Right atrium auricular region (tissue), 2 donors: Measurements from ENCODE around the gene NEUROD1. TPM values are rescaled to one million over a fixed set of nuclear protein-coding genes. Genes with fewer than 3 reads are reported as not detected.

ENCODE experiments used
- DNase-seq: peaks from one replicate; pipeline ENCODE4 v3.0.0-alpha.2; 2019; ENCODE audit warnings: low spot score
- H3K27ac ChIP-seq, 2 donors: fragments of 200-600 bp; sonication (generic); 1 replicate in 1 of 2; 2 replicates in 1 of 2; pipeline ENCODE4 v1.5.1; 2016 to 2019
- H3K27me3 ChIP-seq, 2 donors: fragments of 200-600 bp; sonication (generic); one replicate each; pipeline versions ENCODE4 v1.5.1 to v1.6.0; 2017 to 2019
- H3K36me3 ChIP-seq: fragments of 200-600 bp; sonication (generic); one replicate; pipeline ENCODE4 v1.5.1; 2016
- H3K4me1 ChIP-seq, 2 donors: fragments of 200-600 bp; sonication (generic); one replicate each; pipeline versions ENCODE4 v1.5.1 to v1.6.0; 2017 to 2019
- H3K4me3 ChIP-seq, 2 donors: fragments of 200-600 bp; sonication (generic); 1 replicate in 1 of 2; 2 replicates in 1 of 2; pipeline ENCODE4 v1.5.1; 2017 to 2019; ENCODE audit warnings: mild to moderate bottlenecking in 1 of 2, moderate library complexity in 1 of 2
- H3K9me3 ChIP-seq, 2 donors: fragments of 200-600 bp; sonication (generic); one replicate each; pipeline ENCODE4 v1.5.1; 2019
- CTCF ChIP-seq, 2 donors: fragments of 200-600 bp; sonication (generic); IDR thresholded peaks; one replicate each; pipeline ENCODE4 v1.5.1; 2019; ENCODE audit warnings: antibody characterized with exemption in 2 of 2
- total RNA-seq, 2 donors: library from RNA; depleted of rRNA; stranded (reverse); fragments of >200 nt; gene quantifications; one replicate each; pipeline ENCODE4 v1.1.0, GENCODE V29; 2016

Gene NEUROD1
- total RNA-seq, 2 donors from 2014 or later = not detected

GRCh38 chr2:181698223-181698622 lies 17.9 kb upstream of the NEUROD1 start:
- TF ChIP-seq CTCF (IDR thresholded peaks at IDR 0.05) = no peak
- Histone ChIP-seq H3K4me1 (no peaks in the 10 kb centered on the region), H3K27ac (no peak overlapping the region), H3K36me3 (no peaks in the 10 kb centered on the region), H3K9me3 (peaks cover 0 to 4% of the 10 kb centered on the region in 2 donors), H3K27me3 (no peaks in the 10 kb centered on the region), H3K4me3 (no peak overlapping the region)
- no peak for DNase-seq

DNA sequence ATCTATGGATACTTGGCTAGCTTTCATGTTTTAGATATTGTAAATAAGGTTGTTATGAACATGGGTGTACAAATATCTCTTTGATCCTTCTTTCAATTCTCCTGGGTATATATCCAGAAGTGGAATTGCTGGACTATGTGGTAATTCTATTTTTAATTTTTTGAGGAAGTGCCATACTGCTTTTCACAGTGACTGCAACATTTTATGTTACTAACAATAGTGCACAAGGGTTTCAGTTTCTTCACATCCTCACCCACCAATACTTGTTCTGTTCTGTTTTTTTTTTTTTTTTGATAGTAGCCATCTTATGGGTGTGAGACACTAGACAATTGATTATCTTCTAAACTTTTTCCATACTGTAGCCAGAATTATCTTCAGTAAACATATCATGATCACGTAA lies 17.3 kb upstream of the NEUROD1 start:
- no peaks in the 10 kb centered on the region for H3K27me3 ChIP-seq
- TF ChIP-seq CTCF (IDR thresholded peaks at IDR 0.05) = no peak
- H3K4me1 ChIP-seq = no peaks in the 10 kb centered on the region
- H3K9me3 ChIP-seq = peaks cover 0 to 3% of the 10 kb centered on the region in 2 donors
- no peak overlapping the region for H3K27ac ChIP-seq
- no peaks in the 10 kb centered on the region for H3K36me3 ChIP-seq
- no peak for DNase-seq
- H3K4me3 ChIP-seq = no peak overlapping the region

DNA sequence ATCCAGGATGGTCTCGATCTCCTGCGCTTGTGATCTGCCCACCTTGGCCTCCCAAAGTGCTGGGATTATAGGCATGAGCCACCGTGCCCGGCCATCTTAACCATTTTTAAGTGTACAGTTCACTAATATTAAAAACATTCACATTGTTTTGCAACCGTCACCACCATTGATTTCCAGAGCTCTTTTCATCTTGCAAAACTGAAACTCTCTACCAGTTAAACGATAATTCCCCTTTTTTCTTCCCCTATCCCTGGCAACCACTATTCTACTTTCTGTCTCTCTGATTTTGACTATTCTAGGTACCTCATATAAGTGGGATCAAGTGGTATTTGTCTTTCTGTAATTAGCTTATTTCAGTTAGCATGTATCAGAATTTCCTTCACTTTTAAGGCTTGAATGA lies 16.8 kb upstream of the NEUROD1 start:
- H3K27ac ChIP-seq = no peak overlapping the region
- H3K4me1 ChIP-seq = no peaks in the 10 kb centered on the region
- no peaks in the 10 kb centered on the region for H3K36me3 ChIP-seq
- H3K9me3 ChIP-seq = no peaks in the 10 kb centered on the region
- no peak for DNase-seq
- no peaks in the 10 kb centered on the region for H3K27me3 ChIP-seq
- H3K4me3 ChIP-seq = no peak overlapping the region
- TF ChIP-seq CTCF (IDR thresholded peaks at IDR 0.05) = no peak

DNA sequence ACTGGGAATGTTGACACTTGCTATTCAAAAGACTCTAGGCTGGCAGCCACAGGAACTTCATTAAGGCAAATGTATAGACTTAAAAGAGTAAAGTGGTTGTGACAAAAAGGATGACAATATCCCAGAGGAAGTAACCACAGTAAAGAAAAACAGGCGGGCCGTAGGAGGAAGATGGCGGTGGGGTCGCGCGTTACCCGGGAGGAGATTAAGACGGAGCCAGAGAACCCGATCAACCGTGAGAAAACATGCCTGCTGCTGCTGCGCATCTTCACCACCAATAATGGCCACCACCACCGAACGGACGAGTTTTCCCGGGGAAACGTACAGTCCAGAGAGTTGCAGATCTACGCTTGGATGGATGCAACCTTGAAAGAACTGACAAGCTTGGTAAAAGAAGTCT lies 14.0 kb upstream of the NEUROD1 start:
- no peak for DNase-seq
- Histone ChIP-seq H3K4me1 (no peaks in the 10 kb centered on the region), H3K4me3 (no peak overlapping the region), H3K36me3 (no peaks in the 10 kb centered on the region), H3K27me3 (no peaks in the 10 kb centered on the region), H3K9me3 (no peaks in the 10 kb centered on the region), H3K27ac (no peak overlapping the region)
- no peak for TF ChIP-seq CTCF (IDR thresholded peaks at IDR 0.05)

- H3K27me3 ChIP-seq = no peaks in the 10 kb centered on the region
- no peak for TF ChIP-seq CTCF (IDR thresholded peaks at IDR 0.05)
- no peaks in the 10 kb centered on the region for H3K4me1 ChIP-seq
- H3K36me3 ChIP-seq = no peaks in the 10 kb centered on the region
- no peak overlapping the region for H3K4me3 ChIP-seq
- DNase-seq = no peak
- no peaks in the 10 kb centered on the region for H3K9me3 ChIP-seq
- no peak overlapping the region for H3K27ac ChIP-seq
Observed at GRCh38 chr2:181690860-181691259, 10.5 kb upstream of the NEUROD1 start.

DNA sequence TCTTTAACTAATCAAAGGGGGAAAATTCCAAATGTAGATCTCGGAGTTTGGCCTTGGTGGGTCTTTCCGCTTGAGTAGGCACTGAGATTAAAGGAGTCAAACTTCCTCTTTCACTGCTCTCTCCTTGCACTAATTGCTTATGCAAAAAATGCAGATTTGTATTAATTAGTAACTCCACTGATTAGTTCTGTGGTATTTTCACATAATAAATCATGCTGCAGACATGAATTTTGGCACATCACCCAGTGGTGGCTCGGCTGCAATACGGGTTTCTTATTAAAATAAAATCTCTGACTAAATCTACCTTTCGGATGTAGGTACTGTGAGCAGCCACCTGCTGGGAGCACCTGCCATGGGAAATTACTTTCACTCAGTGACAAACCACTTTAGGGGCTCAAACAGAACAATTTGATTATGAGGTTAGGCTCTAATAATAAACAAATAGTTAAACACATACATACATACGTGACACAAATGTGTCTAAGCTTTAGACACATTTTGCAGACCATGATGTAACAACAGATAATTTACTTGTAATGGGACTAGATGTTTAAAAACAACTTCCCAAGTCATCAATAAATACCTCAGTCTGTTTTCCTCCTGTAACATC lies 6.4 kb upstream of the NEUROD1 start:
- peaks cover 0 to 15% of the 10 kb centered on the region in 2 donors for H3K4me1 ChIP-seq
- DNase-seq = no peak
- H3K27ac ChIP-seq = no peak overlapping the region
- no peaks in the 10 kb centered on the region for H3K36me3 ChIP-seq
- no peak for TF ChIP-seq CTCF (IDR thresholded peaks at IDR 0.05)
- H3K4me3 ChIP-seq = no peak overlapping the region
- H3K27me3 ChIP-seq = peaks cover 16 to 36% of the 10 kb centered on the region in 2 donors
- H3K9me3 ChIP-seq = no peaks in the 10 kb centered on the region
